ENCODE results near the gene ECT2.
A peak's percentile ranks its signal among the peaks of the same experiment; 100 is the strongest.
"Not testable (repeated sequence)": the region's sequence is repeated elsewhere in the genome, so short reads cannot be mapped to it uniquely, and the experiment has no call there.

The ECT2 gene

GRCh38 chr3:172713316-172713715 lies 37.2 kb upstream of the ECT2 start:
- no peak for TF ChIP-seq CTCF (IDR thresholded peaks at IDR 0.05; ENCODE audit: insufficient read depth, low read depth, low read length, missing control alignments)
- DNase-seq (ENCODE audit: low read depth), result no peak
- no peak overlapping the region for H3K4me3 ChIP-seq (ENCODE audit: low read length)

DNA sequence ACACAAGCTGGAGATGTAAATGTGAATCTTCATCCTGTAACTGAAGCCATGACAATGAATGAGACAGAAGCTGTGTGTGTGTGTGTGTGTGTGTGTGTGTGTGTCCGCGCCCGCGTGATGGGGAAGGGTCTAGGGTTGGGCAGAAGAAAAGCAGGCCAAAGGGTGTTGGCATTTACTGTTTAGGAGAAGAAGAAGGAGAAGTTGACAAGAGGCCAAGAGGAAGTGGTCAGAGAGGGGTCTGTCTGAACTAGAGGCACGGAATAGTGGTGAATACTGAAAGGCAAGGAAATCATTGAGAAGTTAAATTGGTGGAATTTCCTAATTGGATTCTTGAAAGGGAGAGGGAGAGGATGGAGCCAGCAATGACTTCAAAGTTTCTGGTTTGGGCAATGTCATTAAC lies 34.0 kb upstream of the ECT2 start:
- no peak for TF ChIP-seq CTCF (IDR thresholded peaks at IDR 0.05; ENCODE audit: insufficient read depth, low read depth, low read length, missing control alignments)
- DNase-seq (ENCODE audit: low read depth), result no peak
- H3K4me3 ChIP-seq (ENCODE audit: low read length), result no peak overlapping the region

DNA sequence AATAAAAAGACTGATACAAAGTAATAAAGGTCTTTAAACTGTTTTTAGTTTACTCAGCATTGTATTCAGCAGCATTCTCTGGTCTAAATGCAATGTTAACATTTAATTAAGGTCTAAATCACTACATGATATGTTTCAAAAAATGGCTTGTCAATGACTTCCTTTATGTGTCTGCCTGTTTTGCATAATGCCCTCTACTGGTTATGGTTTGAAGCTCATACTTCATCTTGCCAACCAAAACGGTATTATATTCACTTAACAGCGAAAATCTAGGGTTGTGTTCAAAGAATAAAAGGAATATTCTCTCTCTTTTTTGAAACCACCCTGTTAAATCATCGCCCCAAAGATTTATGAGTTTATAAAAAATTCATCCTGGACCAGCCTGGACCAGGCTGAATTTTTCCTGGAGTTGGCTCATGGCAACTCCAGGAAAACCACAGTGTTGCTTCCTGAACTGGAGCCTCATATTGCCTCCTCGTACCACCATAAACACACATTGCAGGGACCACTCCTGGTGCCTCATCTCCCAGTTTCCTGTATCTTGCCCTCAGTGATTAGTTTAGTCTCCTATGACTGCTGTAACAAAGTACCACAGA lies 32.9 kb upstream of the ECT2 start:
- peak; percentile 21 for TF ChIP-seq CTCF (IDR thresholded peaks at IDR 0.05; ENCODE audit: insufficient read depth, low read depth, low read length, missing control alignments)
- no peak for DNase-seq (ENCODE audit: low read depth)
- H3K4me3 ChIP-seq (ENCODE audit: low read length), result no peak overlapping the region

DNA sequence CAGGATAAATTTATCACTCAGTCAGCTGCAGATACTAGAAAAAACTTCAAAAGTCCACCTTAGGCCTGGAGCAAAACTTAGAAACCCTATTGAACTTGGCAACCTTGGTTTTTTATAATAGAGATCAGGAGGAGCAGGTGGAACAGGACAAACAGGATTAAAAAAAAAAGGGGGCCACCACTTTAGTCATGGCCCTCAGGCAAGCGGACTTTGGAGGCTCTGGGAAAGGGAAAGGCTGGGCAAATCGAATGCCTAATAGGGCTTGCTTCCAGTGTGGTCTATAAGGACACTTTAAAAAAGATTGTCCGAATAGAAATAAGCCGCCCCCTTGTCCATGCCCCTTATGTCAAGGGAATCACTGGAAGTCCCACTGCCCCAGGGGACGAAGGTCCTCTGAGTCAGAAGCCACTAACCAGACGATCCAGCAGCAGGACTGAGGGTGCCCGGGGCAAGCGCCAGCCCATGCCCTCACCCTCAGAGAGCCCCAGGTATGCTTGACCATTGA lies 27.9 kb upstream of the ECT2 start:
- peak; percentile 29 for DNase-seq (ENCODE audit: low read depth)

DNA sequence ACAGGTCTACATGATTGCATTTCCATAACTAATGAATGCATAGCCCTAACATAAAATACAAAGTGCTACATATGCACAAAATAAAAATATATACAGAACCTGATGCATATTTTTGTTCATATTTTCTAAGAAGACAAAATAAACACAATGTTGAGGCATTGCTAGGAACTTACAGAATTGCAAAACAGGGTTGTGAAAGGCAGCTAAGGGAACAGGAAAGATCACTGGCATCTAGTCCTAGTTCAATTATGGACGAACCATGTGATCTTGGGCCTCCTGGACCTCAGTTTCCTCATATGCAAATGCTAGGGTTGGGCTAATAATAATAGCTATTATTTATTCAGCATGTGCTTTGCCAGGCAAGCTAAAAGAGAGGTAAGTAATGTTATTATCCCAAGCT lies 24.1 kb upstream of the ECT2 start:
- TF ChIP-seq CTCF (IDR thresholded peaks at IDR 0.05; ENCODE audit: insufficient read depth, low read depth, low read length, missing control alignments), result no peak
- peak; percentile 25 for DNase-seq (ENCODE audit: low read depth)

More for the DNA sequence above, 27.9 kb upstream of the ECT2 start:
- not testable (repeated sequence) for H3K4me3 ChIP-seq (ENCODE audit: low read length)

DNA sequence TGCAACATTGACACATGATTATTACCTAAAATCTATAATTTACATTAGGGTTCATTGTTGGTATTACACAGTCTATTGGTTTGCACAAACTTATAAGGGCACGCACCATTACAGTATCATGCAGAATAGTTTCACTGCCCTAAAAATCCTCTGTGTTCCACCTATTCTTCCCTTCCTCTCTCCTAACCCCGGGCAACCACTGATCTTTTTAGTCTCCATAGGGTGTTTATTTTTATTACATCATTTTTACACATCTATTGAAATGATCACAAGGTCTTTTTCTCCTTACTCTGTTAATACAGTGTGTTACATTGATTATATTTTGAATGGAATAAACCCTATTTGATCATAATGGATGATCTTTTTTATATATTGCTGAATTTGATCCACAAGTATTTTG lies 15.5 kb upstream of the ECT2 start:
- no peak for DNase-seq (ENCODE audit: low read depth)
- TF ChIP-seq CTCF (IDR thresholded peaks at IDR 0.05; ENCODE audit: insufficient read depth, low read depth, low read length, missing control alignments), result no peak
- no peak overlapping the region for H3K4me3 ChIP-seq (ENCODE audit: low read length)

More for the DNA sequence above, 24.1 kb upstream of the ECT2 start:
- no peak overlapping the region for H3K4me3 ChIP-seq (ENCODE audit: low read length)

GRCh38 chr3:172739462-172739861 lies 11.1 kb upstream of the ECT2 start:
- TF ChIP-seq CTCF (IDR thresholded peaks at IDR 0.05; ENCODE audit: insufficient read depth, low read depth, low read length, missing control alignments), result no peak
- no peak for DNase-seq (ENCODE audit: low read depth)
- no peak overlapping the region for H3K4me3 ChIP-seq (ENCODE audit: low read length)
